ELR (cell line): Measurements from ENCODE around the gene GK.
"Not testable (repeated sequence)": the region's sequence is repeated elsewhere in the genome, so short reads cannot be mapped to it uniquely, and the experiment has no call there.

Source experiments
- DNase-seq: peaks from one replicate; pipeline ENCODE4 v3.0.0-alpha.2; 2015; ENCODE audit warnings: low read depth

Gene GK

GRCh38 chrX:30706216-30706775 is 53.1 kb downstream of the GK start:
- no peak for DNase-seq

GRCh38 chrX:30712214-30712613 is 59.0 kb downstream of the GK start:
- no peak for DNase-seq

- DNase-seq, result peak; percentile 65
Measured at GRCh38 chrX:30713061-30713525, 59.9 kb downstream of the GK start.

- no peak for DNase-seq
Measured at GRCh38 chrX:30714138-30714537, 60.9 kb downstream of the GK start.

DNA sequence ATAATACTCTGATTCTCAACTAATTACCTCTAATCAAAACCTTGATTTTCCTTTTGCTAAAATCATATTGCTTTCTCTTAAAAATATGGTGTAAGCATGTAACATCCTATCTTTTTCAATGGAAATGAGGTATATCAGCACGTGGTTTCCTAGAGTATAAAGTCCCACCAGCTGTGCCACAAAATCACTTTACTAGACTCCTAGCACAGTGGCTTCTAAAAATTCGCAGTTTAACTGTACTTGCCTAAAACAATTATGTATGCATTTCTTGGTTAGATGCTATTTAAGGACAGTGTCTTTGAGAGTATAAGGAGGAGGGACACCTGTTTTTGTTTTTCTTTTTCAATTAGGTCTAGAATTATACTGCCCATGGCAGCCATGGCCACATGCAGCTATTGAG is 62.8 kb downstream of the GK start:
- no peak for DNase-seq

- DNase-seq, result no peak
Measured at GRCh38 chrX:30733852-30734660, 80.8 kb downstream of the GK start.

GRCh38 chrX:30734782-30735181 is 81.6 kb downstream of the GK start:
- DNase-seq, result no peak

- peak; percentile 62 for DNase-seq
Measured at GRCh38 chrX:30735839-30736238, 82.6 kb downstream of the GK start.

DNA sequence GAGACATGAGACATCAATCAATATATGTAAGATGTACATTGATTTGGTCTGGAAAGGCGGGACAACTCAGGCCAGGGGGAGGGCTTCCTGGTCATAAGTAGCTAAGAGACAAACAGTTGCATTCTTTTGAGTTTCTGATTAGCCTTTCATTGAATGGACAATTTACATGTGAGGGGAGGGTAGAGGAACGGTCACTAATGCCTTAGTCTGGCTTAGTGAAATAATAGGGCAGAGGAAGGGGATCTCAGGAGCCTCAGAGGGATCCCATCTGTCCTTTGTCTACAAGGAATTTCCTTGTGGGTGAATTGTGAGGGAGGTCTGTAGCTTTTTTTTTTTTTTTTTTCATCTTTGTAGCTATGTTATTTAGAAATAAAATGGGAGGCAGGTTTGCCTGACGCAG is 88.3 kb downstream of the GK start:
- no peak for DNase-seq

DNA sequence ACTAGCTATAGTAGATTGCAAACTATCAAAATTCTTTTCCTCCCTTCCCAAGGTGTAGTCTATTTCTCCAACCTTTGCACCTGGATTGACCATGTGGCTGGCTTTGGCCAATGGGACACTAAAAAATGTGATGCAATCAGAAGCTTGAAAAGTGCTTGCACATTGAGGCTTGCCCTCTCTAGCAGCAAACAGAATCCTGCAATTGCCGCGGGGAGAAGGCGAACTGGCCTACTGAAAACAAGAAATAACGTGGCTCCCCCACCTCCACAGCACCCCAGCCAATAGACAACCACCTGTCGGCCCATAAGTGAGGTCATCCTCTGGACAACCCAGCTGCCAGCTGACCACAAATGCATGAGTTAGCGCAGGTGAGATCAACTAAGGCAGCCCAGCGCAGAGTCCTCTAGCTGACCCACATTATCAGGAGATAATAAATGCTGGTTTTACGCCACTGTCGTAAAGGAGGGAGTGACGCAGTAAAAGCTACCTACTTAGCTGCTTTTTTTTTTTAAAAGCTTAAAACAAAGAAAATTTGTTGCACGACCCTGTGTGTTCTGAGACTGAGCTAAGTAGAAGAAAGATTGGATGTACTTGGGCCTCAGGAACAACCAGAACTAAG is 95.2 kb downstream of the GK start:
- no peak for DNase-seq

GRCh38 chrX:30751497-30751896 is 98.3 kb downstream of the GK start:
- no peak for DNase-seq

DNA sequence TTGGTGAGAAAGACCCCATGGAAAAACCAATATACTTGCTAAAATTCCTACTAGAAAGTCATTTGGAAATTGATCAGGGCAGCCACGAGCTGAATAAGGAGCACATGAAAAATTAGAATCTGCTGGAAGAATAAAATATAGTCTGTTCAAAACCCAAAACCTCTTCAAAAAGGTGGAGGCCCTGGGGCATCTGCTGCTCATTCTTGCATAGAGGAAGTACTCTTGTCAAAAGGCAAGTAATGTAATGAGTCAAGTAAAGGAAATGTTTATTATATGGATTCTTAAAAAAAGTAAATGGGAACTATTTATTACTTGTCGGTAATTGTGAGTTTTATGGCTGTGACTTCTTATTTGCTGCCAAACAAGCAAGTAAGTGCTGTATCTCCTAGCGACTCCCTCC is 109.5 kb downstream of the GK start:
- DNase-seq, result no peak

DNA sequence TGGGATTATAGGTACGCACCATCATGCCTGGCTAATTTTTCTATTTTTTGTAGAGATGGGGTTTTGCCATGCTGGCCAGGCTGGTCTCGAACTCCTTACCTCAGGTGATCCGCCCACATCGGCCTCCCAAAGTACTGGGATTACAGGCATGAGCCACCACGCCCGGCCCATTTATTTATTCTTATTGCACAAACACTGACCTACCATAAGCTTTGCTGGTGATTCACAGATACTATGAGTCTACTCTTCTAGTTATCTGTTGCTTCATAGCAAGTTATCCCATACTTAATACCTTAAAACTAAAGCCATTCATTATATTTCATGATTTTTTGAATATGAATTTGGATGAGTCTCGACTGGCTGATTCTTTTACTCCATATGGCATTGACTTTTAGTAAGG is 120.5 kb downstream of the GK start:
- DNase-seq, result not testable (repeated sequence)

- DNase-seq, result no peak
Measured at GRCh38 chrX:30777575-30777974, 124.4 kb downstream of the GK start.

DNA sequence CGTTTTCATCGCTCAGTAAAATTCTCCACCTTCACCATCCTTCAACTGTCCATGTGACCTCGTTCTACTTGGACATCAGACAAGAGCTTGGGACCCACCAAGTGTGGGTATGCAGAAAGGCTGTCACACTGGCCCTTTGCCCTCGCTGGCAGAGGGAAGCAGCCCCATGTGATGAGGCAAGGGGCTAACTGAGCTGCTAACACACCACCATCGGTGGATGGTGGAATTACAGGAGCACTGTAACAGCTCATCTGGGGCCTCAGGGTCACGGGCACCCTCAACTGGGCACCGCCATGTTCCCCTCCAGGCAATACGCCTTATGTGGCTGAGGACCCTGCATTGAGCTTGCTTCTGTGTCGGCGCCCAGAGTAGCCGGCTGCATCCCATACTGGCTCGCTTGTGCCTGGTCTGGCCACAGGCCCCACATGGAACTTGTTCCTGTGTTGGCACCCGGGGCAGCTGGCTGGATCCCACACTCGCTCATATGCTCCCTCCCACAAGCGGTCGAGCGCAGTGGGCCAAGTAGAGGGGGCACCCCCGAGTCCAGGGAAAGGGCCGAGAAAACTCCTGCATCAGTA is 126.3 kb downstream of the GK start:
- DNase-seq, result no peak
